Activated CD8-positive, alpha-beta memory T cell treated with anti-CD3 and anti-CD28 coated beads, Interleukin-2, amount 50 U/mL, for 24 hours (primary cell): ENCODE measurements around the gene SOX8.

Experiments
- DNase-seq: peaks from one replicate; pipeline ENCODE4 v3.0.0-alpha.2; 2020; ENCODE audit errors: extremely low read depth

SOX8 gene

GRCh38 chr16:1006781-1007180 is 25.2 kb downstream of the SOX8 start:
- DNase-seq = no peak

- DNase-seq = no peak
These were observed 25.8 kb downstream of the SOX8 start for GRCh38 chr16:1007284-1007850.

- DNase-seq = no peak
These were observed 26.5 kb downstream of the SOX8 start for GRCh38 chr16:1008085-1008484.

- no peak for DNase-seq
These were observed 28.0 kb downstream of the SOX8 start for GRCh38 chr16:1009358-1010150.

GRCh38 chr16:1010251-1010650 is 28.7 kb downstream of the SOX8 start:
- no peak for DNase-seq

- no peak for DNase-seq
These were observed 29.2 kb downstream of the SOX8 start for GRCh38 chr16:1010815-1011214.

GRCh38 chr16:1011316-1012082 is 29.9 kb downstream of the SOX8 start:
- no peak for DNase-seq

GRCh38 chr16:1012135-1012534 is 30.6 kb downstream of the SOX8 start:
- DNase-seq = no peak

GRCh38 chr16:1012722-1013592 is 31.4 kb downstream of the SOX8 start:
- DNase-seq = no peak

- no peak for DNase-seq
These were observed 32.0 kb downstream of the SOX8 start for GRCh38 chr16:1013593-1013900.

- DNase-seq = no peak
These were observed 32.7 kb downstream of the SOX8 start for GRCh38 chr16:1014221-1014620.

GRCh38 chr16:1014771-1015495 is 33.4 kb downstream of the SOX8 start:
- no peak for DNase-seq

- DNase-seq = no peak
These were observed 37.1 kb downstream of the SOX8 start for GRCh38 chr16:1018447-1019198.

GRCh38 chr16:1019231-1020090 is 37.9 kb downstream of the SOX8 start:
- DNase-seq = no peak

- no peak for DNase-seq
These were observed 38.5 kb downstream of the SOX8 start for GRCh38 chr16:1020091-1020399.

GRCh38 chr16:1020591-1020990 is 39.0 kb downstream of the SOX8 start:
- DNase-seq = no peak

GRCh38 chr16:1021553-1022160 is 40.1 kb downstream of the SOX8 start:
- DNase-seq = no peak

- no peak for DNase-seq
These were observed 40.9 kb downstream of the SOX8 start for GRCh38 chr16:1022466-1022865.

- DNase-seq = no peak
These were observed 42.6 kb downstream of the SOX8 start for GRCh38 chr16:1024138-1024537.
